ENCODE data around the gene NCKAP1.
"Not testable (repeated sequence)": the region's sequence is repeated elsewhere in the genome, so short reads cannot be mapped to it uniquely, and the experiment has no call there.

The NCKAP1 gene

DNA sequence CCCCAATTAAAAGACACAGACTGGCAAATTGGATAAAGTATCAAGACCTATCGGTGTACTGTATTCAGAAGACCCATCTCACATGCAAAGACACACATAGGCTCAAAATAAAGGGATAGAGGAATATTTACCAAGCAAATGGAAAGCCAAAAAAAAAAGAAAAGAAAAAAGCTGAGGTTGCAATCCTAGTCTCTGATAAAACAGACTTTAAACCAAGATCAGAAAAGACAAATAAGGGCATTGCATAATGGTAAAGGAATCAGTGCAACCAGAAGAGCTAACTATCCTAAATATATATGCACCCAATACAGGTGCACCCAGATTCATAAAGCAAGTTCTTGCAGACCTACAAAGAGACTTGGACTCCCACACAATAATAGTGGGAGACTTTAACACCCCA, 161.6 kb downstream of the NCKAP1 start:
- DNase-seq (ENCODE audit: low read depth) = not testable (repeated sequence)

- DNase-seq (ENCODE audit: low read depth) = no peak
Observed at GRCh38 chr2:182870227-182870626, 168.0 kb downstream of the NCKAP1 start.

GRCh38 chr2:182868054-182868796, 170.0 kb downstream of the NCKAP1 start:
- no peak for DNase-seq (ENCODE audit: low read depth)

- no peak for DNase-seq (ENCODE audit: low read depth)
Observed at GRCh38 chr2:182867426-182868053, 170.7 kb downstream of the NCKAP1 start.

DNA sequence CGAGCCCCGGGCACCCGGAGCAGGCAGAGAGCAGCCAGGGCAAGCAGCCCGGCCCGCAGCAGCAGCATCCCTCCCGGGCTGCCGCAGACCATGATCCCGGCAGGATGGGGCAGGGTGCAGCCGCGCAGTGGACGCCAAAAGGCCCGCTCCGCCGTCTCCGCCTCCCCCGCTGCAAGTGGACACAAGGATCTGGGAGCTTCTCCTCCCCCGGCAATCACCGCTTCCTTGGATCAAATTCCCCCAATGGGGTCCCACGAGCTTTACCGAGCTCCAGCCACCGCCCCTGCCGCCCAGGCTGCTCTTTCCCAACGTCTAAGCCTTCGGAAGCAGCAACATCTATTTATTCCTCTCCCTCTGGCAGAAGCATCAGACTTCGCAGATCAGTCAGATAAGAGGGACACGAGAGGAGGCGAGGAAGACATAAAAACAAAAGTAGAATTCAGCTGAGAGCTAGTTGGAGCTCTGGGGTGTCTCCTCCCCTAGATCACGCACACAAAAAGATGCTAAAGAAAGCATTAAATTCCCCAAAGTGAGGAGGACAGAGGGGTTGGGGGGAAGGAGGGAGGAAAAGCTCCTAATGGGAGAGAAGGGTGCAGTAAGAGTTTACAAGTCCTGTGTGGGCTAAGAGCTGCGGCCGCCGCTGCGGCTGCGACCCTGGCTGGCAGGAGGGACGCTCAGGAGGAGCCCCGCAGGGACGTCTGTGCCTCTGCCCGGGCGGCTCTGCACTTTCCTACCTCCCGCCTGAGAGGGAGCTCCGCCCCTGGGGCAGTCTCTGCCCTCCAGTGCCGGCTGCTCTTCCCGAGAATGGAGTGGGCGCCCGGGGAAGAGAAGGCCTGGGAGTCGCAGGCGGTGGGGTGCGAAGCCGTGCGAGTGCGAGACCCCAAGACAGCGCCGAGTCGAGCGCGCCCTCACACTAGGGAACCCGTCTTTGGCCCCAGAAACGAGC, 171.5 kb downstream of the NCKAP1 start, which contains the start of gene FRZB:
FRZB (minus strand) TSS at position 177 of the 946 bp plus-strand sequence; CDS start at position 92, 85 bp downstream.
- DNase-seq (ENCODE audit: low read depth) = no peak

DNA sequence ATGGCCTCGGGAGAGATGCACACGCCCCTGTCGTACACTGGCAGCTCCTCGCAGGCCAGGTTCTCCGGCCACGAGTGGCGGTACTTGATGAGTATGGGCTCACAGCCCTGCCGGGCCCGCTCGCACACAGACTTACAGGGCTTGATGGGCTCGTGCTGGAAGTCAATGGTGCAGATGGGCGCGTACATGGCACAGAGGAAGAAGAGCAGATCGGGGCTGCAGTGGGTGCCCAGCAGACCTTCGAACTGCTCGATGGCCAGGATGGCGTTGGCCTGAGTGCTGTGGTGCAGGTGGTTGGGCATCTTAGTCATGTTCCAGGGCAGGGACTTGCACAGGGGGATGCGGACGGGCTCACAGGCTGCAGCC, 172.2 kb downstream of the NCKAP1 start:
- no peak for DNase-seq (ENCODE audit: low read depth)

GRCh38 chr2:182864949-182865570, 173.2 kb downstream of the NCKAP1 start:
- no peak for DNase-seq (ENCODE audit: low read depth)

DNA sequence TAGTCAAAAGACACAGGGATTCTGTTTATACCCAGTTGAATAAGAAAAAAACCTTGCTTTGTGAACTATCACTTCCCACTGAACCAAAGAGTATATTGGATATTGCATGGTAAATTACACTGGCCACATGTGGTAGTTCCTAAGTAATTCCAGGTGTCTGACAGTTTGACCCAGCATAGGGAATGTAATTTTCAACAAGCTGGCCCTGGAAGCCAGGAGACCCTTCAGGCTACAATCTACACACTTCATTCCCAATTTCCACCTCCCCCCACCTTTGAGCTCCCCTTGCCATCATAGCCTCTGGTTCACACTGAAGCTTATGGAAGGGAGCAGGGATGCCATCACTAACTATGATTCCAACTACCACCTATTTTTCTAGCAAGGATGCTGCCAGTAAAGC, 174.6 kb downstream of the NCKAP1 start:
- DNase-seq (ENCODE audit: low read depth) = no peak

DNA sequence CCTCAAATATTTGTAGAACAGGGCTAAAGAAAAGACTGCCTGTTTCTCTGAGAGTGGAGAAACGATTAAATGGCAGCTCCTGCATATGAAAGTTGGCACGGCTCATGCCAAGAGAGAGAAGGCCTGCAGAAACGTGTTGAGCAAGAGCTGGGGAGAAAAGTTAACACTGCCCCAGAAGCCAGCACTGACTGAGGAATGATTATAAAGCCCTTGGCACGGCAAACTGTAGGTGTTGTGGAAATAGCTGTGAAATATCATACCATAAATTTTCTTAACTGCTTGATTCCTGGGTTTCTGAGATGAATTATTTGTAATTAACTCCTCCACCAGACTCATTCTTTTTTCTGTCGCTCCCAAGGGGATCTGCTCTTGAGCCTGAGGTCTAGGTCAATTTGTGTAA, 176.2 kb downstream of the NCKAP1 start:
- no peak for DNase-seq (ENCODE audit: low read depth)

DNA sequence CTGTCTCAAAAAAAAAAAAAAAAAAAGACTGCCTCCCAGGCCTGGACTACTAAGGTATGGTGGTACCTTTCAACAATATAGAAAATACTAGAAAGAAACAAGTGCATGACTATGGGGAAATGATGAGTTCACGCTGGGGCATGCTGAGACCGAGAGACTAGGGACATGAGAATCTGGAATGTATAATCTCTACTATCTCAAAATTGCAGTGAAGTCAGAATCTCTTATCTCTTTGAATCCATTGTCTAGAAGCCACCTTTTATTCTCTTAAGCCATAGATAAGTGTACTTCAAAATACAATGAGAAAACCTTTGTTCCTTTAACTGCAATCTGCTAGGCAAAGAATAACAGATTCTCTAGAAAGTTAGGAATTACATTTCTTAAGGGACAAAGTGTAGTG, 177.4 kb downstream of the NCKAP1 start:
- DNase-seq (ENCODE audit: low read depth) = no peak

Measured in T-helper 22 cell (primary cell).